Measurements from ENCODE around the gene KCTD14.
"Not testable (repeated sequence)": the region's sequence is repeated elsewhere in the genome, so short reads cannot be mapped to it uniquely, and the experiment has no call there.

DNA sequence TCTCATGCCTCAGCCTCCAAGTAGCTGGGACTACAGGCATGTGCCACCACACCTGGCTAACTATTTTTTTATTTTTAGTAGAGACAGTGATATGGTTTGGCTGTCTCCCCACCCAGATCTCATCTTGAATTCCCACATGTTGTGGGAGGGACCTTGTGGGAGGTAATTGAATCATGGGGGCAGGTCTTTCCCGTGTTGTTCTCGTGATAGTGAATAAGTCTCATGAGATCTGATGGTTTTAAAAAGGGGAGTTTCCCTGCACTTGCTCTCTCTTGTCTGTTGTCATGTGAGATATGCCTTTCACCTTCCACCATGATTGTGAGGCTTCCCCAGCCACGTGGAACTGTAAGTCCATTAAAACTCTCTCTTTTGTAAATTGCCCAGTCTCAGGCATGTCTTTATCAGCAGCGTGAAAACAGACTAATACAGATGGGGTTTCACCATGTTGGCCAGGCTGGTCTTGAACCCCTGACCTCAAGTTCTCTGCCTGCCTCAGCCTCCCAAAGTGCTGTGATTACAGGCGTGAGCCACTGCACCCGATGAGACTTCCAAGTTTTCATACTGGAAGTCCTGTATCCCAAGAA lies 8.0 kb downstream of the KCTD14 start:
- not testable (repeated sequence) for TF ChIP-seq CTCF (IDR thresholded peaks at IDR 0.05; ENCODE audit: poor library complexity); EZH2 (IDR thresholded peaks at IDR 0.05; ENCODE audit: borderline replicate concordance)
